HFF-Myc (cell line): ENCODE measurements around the gene BRD4.

Source experiments
- DNase-seq: peaks from one replicate; pipeline ENCODE4 v3.0.0-alpha.2; 2011; ENCODE audit warnings: low read depth; ENCODE audit errors: extremely low read depth
- H3K4me3 ChIP-seq: replicated peaks from 2 replicates; pipeline ENCODE4 v1.5.1; 2011; ENCODE audit warnings: low read depth, mild to moderate bottlenecking, control low read depth, low read length
- TF ChIP-seq, protein P1 (sequence below): IDR thresholded peaks from 2 replicates; pipeline ENCODE4 v1.5.1; 2012; ENCODE audit warnings: mild to moderate bottlenecking, low read depth, low read length, control low read depth; ENCODE audit errors: missing control alignments

Gene BRD4

DNA sequence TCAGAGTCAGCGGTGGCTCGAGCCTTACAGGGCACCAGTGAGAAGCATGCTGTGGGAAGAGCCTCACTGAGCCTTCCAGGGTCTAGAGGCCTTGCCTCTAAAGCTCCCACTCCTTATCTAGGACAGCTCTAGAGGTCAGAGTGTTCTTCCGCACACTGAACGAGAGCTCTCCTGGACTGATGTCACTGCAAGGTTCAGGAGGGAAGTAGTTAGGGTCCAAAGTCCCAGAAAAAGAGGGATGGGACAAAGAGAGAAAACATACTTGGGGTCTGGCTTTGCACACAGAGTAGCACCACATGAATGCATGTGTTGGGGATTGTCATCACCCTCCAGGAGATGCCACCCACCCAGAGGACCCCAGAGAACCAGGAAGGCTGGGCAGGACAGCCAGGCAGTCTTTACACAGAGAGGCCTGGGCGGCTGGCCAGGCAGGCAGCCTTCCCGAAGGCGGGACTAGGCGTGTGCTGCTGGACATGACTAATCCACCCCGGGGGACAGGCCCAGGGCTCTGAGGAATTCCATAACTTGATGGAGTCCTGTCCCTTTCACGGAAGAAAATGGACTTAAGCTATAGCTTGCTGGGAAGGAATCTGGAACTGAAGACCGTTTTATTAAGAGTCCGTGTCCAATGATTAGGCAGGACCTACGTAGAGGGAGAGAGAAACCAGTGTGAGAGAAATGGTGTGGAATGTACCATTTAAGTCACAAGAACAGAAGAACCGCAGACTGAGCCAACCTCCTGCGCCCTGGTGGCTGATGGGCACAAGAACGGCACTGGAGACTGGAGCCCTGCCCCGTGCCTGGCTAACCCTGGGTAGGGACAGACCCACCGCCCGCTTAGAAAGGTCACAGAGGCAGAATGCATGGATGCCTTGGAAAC, 83.5 kb downstream of the BRD4 start:
- H3K4me3 ChIP-seq = no peak overlapping the region
- TF ChIP-seq, protein P1, sequence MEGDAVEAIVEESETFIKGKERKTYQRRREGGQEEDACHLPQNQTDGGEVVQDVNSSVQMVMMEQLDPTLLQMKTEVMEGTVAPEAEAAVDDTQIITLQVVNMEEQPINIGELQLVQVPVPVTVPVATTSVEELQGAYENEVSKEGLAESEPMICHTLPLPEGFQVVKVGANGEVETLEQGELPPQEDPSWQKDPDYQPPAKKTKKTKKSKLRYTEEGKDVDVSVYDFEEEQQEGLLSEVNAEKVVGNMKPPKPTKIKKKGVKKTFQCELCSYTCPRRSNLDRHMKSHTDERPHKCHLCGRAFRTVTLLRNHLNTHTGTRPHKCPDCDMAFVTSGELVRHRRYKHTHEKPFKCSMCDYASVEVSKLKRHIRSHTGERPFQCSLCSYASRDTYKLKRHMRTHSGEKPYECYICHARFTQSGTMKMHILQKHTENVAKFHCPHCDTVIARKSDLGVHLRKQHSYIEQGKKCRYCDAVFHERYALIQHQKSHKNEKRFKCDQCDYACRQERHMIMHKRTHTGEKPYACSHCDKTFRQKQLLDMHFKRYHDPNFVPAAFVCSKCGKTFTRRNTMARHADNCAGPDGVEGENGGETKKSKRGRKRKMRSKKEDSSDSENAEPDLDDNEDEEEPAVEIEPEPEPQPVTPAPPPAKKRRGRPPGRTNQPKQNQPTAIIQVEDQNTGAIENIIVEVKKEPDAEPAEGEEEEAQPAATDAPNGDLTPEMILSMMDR = no peak
- DNase-seq = no peak

GRCh38 chr19:15248106-15248505, 84.2 kb downstream of the BRD4 start:
- DNase-seq = no peak
- no peak overlapping the region for H3K4me3 ChIP-seq
- TF ChIP-seq, protein P1 = no peak

GRCh38 chr19:15247107-15248014, 85.0 kb downstream of the BRD4 start:
- TF ChIP-seq, protein P1 = no peak
- H3K4me3 ChIP-seq = no peak overlapping the region
- DNase-seq = no peak

- TF ChIP-seq, protein P1 = no peak
- H3K4me3 ChIP-seq = no peak overlapping the region
- no peak for DNase-seq
Observed at GRCh38 chr19:15246198-15246481, 86.2 kb downstream of the BRD4 start.

DNA sequence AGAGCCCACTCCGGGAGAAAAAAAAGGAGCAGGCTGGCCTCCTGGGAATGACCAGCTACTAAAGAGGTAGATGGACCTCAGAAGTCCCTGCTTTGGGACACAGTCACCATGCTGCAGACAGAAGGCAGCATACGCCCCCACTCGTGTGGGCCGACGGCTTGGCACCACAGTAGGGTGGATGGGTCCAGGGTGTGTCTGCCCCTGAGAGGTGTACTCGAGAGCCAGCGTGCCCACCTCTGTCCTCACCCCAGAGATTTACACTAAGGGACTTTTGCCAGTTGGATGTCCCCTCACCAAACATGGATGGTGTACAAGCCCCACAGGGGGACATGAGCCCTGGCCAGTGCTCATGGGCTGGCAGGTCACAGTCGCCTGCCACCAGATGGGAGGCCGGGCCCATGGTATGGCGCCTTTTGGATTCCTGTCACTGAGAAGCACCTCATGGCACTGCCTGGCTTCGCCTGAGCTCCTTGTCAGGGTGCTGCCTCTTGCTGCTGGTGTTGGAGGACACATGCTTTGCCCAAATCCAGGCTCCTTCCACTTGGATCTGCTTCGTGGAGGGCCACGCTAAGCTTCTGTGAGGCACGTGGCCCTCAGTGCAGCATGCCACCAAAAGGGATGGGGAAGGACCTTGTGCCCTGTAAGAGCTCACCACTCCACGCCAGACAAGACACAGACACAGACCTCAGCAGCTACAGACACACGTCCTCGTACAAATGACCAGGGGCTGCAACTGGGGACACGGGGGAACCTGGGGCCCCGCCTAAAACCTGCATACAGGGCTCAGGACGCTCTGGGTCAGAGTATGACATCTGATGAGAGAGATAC, 86.8 kb downstream of the BRD4 start:
- DNase-seq = no peak
- no peak overlapping the region for H3K4me3 ChIP-seq
- TF ChIP-seq, protein P1 = no peak

GRCh38 chr19:15244808-15245207, 87.5 kb downstream of the BRD4 start:
- no peak for DNase-seq
- H3K4me3 ChIP-seq = no peak overlapping the region
- TF ChIP-seq, protein P1 = no peak
